Measurements from ENCODE around the gene NDUFS4. TPM values are rescaled to one million over a fixed set of nuclear protein-coding genes. Genes with fewer than 3 reads are reported as not detected.

Gene NDUFS4
- total and polyA plus RNA-seq, 12 donors, result 40.3 to 268 (median 213) TPM

DNA sequence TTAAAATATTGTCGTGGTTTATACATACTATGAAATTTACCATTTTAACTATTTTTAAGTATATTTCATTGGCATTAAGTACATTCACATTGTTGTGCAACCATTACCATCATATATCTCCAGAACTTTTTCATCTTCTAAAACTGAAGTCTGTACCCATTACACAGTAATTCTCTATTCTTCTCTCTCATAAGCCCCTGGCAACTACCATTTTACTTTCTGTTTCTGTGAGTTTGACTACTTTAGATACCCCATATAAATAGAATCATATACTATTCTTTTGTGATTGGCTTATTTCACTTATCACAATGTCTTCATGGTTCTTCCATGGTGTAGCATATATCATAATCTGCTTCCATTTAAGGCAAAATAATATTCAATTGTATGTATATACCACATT is 30.3 kb downstream of the NDUFS4 start:
- no peak for DNase-seq
- Histone ChIP-seq H3K4me3 (no peak overlapping the region), H3K9me3 (no peaks in the 10 kb centered on the region), H3K27me3 (no peaks in the 10 kb centered on the region), H3K36me3 (no peaks in the 10 kb centered on the region), H3K4me1 (peaks cover 0 to 60% (median 33%) of the 10 kb centered on the region in 9 donors), H3K27ac (no peak overlapping the region)
- intact Hi-C loops (cut with DNase I), result no loop called here
- 99 to 100% methylated on average over 1 of the region's 1 CpG for WGBS, 2 donors
- TF ChIP-seq, protein P1, sequence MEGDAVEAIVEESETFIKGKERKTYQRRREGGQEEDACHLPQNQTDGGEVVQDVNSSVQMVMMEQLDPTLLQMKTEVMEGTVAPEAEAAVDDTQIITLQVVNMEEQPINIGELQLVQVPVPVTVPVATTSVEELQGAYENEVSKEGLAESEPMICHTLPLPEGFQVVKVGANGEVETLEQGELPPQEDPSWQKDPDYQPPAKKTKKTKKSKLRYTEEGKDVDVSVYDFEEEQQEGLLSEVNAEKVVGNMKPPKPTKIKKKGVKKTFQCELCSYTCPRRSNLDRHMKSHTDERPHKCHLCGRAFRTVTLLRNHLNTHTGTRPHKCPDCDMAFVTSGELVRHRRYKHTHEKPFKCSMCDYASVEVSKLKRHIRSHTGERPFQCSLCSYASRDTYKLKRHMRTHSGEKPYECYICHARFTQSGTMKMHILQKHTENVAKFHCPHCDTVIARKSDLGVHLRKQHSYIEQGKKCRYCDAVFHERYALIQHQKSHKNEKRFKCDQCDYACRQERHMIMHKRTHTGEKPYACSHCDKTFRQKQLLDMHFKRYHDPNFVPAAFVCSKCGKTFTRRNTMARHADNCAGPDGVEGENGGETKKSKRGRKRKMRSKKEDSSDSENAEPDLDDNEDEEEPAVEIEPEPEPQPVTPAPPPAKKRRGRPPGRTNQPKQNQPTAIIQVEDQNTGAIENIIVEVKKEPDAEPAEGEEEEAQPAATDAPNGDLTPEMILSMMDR (IDR thresholded peaks at IDR 0.05), result no peak
- ATAC-seq, result no peak

DNA sequence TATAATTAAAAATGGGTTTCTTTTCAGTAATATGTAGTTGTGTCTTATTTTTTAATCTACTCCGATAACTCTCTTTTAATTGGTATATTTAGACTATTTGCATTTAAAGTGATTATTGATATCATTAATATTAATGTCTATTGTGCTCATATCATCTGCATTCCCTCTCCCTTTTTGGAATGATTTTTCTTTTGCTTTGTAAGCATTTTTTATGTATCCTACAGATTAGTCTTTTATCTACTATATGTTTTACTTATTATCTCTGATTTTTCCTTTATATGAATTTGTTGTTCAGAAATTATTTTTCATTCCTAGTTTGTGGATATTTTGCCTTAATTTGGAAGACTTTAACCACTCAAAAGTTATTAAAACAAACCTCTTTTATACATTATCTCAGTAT is 34.0 kb downstream of the NDUFS4 start:
- 95 to 96% methylated on average over 1 of the region's 1 CpG for WGBS, 2 donors
- DNase-seq, result no peak
- Histone ChIP-seq H3K27ac (no peak overlapping the region), H3K27me3 (no peaks in the 10 kb centered on the region), H3K36me3 (no peaks in the 10 kb centered on the region), H3K4me1 (peaks cover 0 to 55% (median 30%) of the 10 kb centered on the region in 9 donors), H3K4me3 (no peak overlapping the region), H3K9me3 (no peaks in the 10 kb centered on the region)
- ATAC-seq, result no peak
- TF ChIP-seq, protein P1 (IDR thresholded peaks at IDR 0.05), result no peak
- intact Hi-C loops (cut with DNase I), result no loop called here

DNA sequence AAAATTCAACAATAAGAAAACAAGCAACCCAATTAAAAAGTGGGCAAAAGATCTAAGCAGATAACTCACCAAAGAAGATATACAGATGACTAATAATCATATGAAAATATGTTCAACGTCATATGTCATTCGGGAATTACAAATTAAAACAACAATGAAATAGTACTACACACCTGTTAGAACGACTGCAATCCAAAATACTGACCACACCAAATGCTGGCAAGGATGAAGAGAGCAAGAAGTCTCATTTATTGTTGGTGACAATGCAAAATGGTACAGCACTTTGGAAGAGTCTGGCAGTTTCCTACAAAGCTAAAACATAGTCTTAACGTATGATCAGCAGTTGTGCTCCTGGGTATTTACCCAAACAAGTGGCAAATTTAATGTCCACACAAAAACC is 37.5 kb downstream of the NDUFS4 start:
- intact Hi-C loops (cut with DNase I), result no loop called here
- DNase-seq (no peak), ATAC-seq (no peak)
- Histone ChIP-seq H3K27ac (no peak overlapping the region), H3K27me3 (no peaks in the 10 kb centered on the region), H3K36me3 (no peaks in the 10 kb centered on the region), H3K4me1 (peaks cover 0 to 43% (median 23%) of the 10 kb centered on the region in 9 donors), H3K9me3 (no peaks in the 10 kb centered on the region), H3K4me3 (no peak overlapping the region)
- TF ChIP-seq, protein P1 (IDR thresholded peaks at IDR 0.05), result no peak
- WGBS, 2 donors, result 82 to 83% methylated on average over 4 of the region's 4 CpGs

DNA sequence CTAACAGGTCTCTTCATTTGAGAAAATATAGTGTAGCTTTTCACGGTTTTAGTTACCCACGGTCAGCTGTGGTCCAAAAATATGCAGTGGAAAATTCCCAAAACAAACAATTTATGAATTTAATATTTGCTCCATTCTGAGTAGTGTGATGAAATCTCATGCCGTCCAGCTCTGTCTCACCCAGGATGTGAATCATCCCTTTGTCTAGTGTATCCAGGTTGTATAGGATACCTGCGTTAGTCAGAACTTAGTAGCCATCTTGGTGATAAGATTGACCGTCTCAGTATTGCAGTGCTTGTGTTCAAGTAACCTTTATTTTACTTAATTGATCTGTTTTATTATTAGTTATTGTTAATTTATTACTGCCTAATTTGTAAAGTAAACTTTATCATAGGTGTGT is 41.1 kb downstream of the NDUFS4 start:
- DNase-seq, result no peak
- Histone ChIP-seq H3K9me3 (no peaks in the 10 kb centered on the region), H3K36me3 (peaks cover 0 to 30% (median 0%) of the 10 kb centered on the region in 9 donors), H3K4me3 (no peak overlapping the region), H3K27ac (no peak overlapping the region), H3K27me3 (no peaks in the 10 kb centered on the region), H3K4me1 (peaks cover 0 to 28% (median 12%) of the 10 kb centered on the region in 9 donors)
- intact Hi-C loops (cut with DNase I), result no loop called here
- no peak for ATAC-seq
- 79 to 80% methylated on average over 5 of the region's 5 CpGs for WGBS, 2 donors
- TF ChIP-seq, protein P1 (IDR thresholded peaks at IDR 0.05), result no peak
